GM10248 (cell line): ENCODE results near the gene PEX5L.

ENCODE experiments used
- CTCF ChIA-PET: fragments of 300-600 bp; sonication (Branson Sonifier 250); formaldehyde crosslinking; extraction: SDS; loops from one replicate; lab custom pipeline; 2021; ENCODE audit warnings: antibody characterized with exemption; lab: Yijun Ruan, JAX
- POLR2A ChIA-PET: fragments of 350-650 bp; sonication (Branson Sonifier 250); formaldehyde crosslinking; extraction: SDS; loops from one replicate; lab custom pipeline; 2020; ENCODE audit warnings: antibody characterized with exemption; lab: Yijun Ruan, JAX
- DNase-seq: peaks from one replicate; pipeline ENCODE4 v3.0.0; 2012; ENCODE audit errors: extremely low spot score
- CTCF ChIP-seq: IDR thresholded peaks from 2 replicates; pipeline ENCODE4 v1.5.1; 2012; ENCODE audit warnings: mild to moderate bottlenecking, low read depth; ENCODE audit errors: extremely low read depth, missing control alignments, control extremely low read depth

Gene PEX5L

GRCh38 chr3:180000500-180000899 is 36.2 kb downstream of the PEX5L start:
- DNase-seq = no peak
- ChIA-PET CTCF (no interaction called here), POLR2A (no interaction called here)
- no peak for TF ChIP-seq CTCF

GRCh38 chr3:179995406-179995805 is 41.3 kb downstream of the PEX5L start:
- ChIA-PET CTCF (interaction anchor here (1.9 kb wide), 1 partner anchor 66 kb away, joined by 6 read pairs; no protein-coding TSS in a partner anchor), POLR2A (no interaction called here)
- TF ChIP-seq CTCF = no peak
- no peak for DNase-seq

GRCh38 chr3:179991883-179992282 is 44.9 kb downstream of the PEX5L start:
- ChIA-PET POLR2A (no interaction called here), CTCF (interaction anchor here (1.0 to 1.6 kb wide), 4 partner anchors 11 to 25 kb away, joined by 3 to 7 read pairs (median 4); no protein-coding TSS in a partner anchor)
- no peak for DNase-seq
- no peak for TF ChIP-seq CTCF

GRCh38 chr3:179991104-179991503 is 45.6 kb downstream of the PEX5L start:
- DNase-seq = no peak
- ChIA-PET CTCF (interaction anchor here (1.0 to 1.8 kb wide), 8 partner anchors 11 to 611 kb away, joined by 3 to 7 read pairs (median 4); partner anchors contain the start of gene TTC14), POLR2A (no interaction called here)
- no peak for TF ChIP-seq CTCF

GRCh38 chr3:179981646-179982045 is 55.1 kb downstream of the PEX5L start:
- POLR2A ChIA-PET = no interaction called here
- no peak for TF ChIP-seq CTCF
- no peak for DNase-seq
- CTCF ChIA-PET = no interaction called here

GRCh38 chr3:179977356-179977755 is 59.4 kb downstream of the PEX5L start:
- no peak for TF ChIP-seq CTCF
- POLR2A ChIA-PET = no interaction called here
- no peak for DNase-seq
- CTCF ChIA-PET = interaction anchor here (1.7 kb wide), 1 partner anchor 10 kb away, joined by 5 read pairs; no protein-coding TSS in a partner anchor
